HG03442 (cell line): ENCODE measurements around the gene ANKRA2.
A peak's percentile ranks its signal among the peaks of the same experiment; 100 is the strongest.

Experiments used
- ATAC-seq: cut with Tn5 transposase; IDR thresholded peaks from one replicate; pipeline ENCODE4 v1.9.1; 2021; ENCODE audit warnings: mild to moderate bottlenecking, moderate library complexity; ENCODE audit not compliant: unreplicated experiment

Gene ANKRA2

GRCh38 chr5:73565139-73565968 is at the start of gene ANKRA2, which contains the start of gene UTP15:
TSS of gene ANKRA2 (minus strand) at chr5:73565639. CDS start at chr5:73562881, 2,758 bp downstream.
TSS of gene UTP15 (plus strand) at chr5:73565743. CDS start at chr5:73567345, 1,602 bp downstream.
- ATAC-seq, result peak; percentile 91

GRCh38 chr5:73615085-73615484 is 49.6 kb upstream of the ANKRA2 start:
- ATAC-seq, result no peak

- ATAC-seq, result no peak
These were observed 47.4 kb upstream of the ANKRA2 start for GRCh38 chr5:73612799-73613198.

- no peak for ATAC-seq
These were observed 41.8 kb upstream of the ANKRA2 start for GRCh38 chr5:73607228-73607627.

GRCh38 chr5:73606206-73606753 is 40.8 kb upstream of the ANKRA2 start:
- no peak for ATAC-seq

- ATAC-seq, result no peak
These were observed 40.0 kb upstream of the ANKRA2 start for GRCh38 chr5:73605223-73606087.

GRCh38 chr5:73603998-73604397 is 38.6 kb upstream of the ANKRA2 start:
- no peak for ATAC-seq

- ATAC-seq, result no peak
These were observed 33.9 kb upstream of the ANKRA2 start for GRCh38 chr5:73599380-73599779.

GRCh38 chr5:73596705-73597328 is 31.4 kb upstream of the ANKRA2 start:
- ATAC-seq, result no peak

- ATAC-seq, result no peak
These were observed 27.1 kb upstream of the ANKRA2 start for GRCh38 chr5:73592551-73592950.

GRCh38 chr5:73591698-73592501 is 26.5 kb upstream of the ANKRA2 start:
- no peak for ATAC-seq

- ATAC-seq, result no peak
These were observed 25.8 kb upstream of the ANKRA2 start for GRCh38 chr5:73591102-73591695.

- ATAC-seq, result peak; percentile 54
These were observed 22.5 kb upstream of the ANKRA2 start for GRCh38 chr5:73587923-73588322.

GRCh38 chr5:73582285-73583145 is 17.1 kb upstream of the ANKRA2 start:
- ATAC-seq, result no peak

- no peak for ATAC-seq
These were observed 619 bp upstream of the ANKRA2 start for GRCh38 chr5:73565969-73566547.

- ATAC-seq, result no peak
These were observed 764 bp downstream of the ANKRA2 start for GRCh38 chr5:73564675-73565074.

GRCh38 chr5:73564018-73564417 is 1.4 kb downstream of the ANKRA2 start:
- ATAC-seq, result no peak

GRCh38 chr5:73558950-73559349 is 6.5 kb downstream of the ANKRA2 start:
- ATAC-seq, result no peak
